ENCODE data around the gene CSAD. TPM values are rescaled to one million over a fixed set of nuclear protein-coding genes. Genes with fewer than 3 reads are reported as not detected.

CSAD gene
- total RNA-seq, 1 experiment from 2014 or later, result 12.2 TPM

DNA sequence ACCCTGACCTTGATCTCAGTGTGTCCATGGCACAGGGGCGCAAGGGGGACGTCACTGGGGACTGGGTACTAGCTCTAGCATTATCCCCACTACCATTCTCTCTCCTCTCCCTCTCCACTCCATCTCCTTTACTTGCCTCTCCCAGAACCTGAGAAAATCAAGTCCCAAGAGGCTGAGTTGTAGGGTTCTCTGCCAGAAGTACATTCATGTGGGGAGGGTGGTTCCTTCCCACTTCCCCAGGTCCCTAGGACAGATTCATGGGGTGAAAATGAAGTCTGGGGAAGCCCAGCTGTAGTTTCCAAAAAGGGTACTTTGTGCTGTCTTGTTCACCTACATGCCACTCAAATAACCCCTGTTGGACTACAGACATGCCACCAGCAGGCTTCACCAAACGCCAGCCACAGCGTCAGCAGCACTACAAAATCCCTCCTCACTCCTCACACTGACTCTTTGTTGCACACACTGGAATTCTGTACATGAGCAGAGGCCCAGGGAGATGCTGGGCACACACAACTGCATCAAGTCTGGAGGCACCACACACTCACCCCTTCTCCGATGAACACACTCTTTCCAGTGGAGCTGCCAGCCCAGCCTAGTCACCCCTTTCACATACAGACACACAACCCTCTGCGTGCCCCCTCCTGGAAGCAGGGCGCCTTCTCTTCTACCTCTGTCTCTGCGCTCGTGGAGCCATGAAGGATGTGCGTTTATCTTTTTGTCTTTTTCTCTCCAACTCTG lies 44.3 kb upstream of the CSAD start:
- peak overlapping the region; percentile 22 for H3K4me3 Mint-ChIP-seq (ENCODE audit: low read depth, unreplicated experiment)
- no peak overlapping the region for H3K27ac Mint-ChIP-seq (ENCODE audit: unreplicated experiment)
- TF ChIP-seq, protein P1, sequence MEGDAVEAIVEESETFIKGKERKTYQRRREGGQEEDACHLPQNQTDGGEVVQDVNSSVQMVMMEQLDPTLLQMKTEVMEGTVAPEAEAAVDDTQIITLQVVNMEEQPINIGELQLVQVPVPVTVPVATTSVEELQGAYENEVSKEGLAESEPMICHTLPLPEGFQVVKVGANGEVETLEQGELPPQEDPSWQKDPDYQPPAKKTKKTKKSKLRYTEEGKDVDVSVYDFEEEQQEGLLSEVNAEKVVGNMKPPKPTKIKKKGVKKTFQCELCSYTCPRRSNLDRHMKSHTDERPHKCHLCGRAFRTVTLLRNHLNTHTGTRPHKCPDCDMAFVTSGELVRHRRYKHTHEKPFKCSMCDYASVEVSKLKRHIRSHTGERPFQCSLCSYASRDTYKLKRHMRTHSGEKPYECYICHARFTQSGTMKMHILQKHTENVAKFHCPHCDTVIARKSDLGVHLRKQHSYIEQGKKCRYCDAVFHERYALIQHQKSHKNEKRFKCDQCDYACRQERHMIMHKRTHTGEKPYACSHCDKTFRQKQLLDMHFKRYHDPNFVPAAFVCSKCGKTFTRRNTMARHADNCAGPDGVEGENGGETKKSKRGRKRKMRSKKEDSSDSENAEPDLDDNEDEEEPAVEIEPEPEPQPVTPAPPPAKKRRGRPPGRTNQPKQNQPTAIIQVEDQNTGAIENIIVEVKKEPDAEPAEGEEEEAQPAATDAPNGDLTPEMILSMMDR (IDR thresholded peaks at IDR 0.05; ENCODE audit: unreplicated experiment), result no peak
- no peak for DNase-seq
- no TSS peak for BruUV-seq (replicated peaks)
- CTCF ChIA-PET, result no interaction called here
- H3K27me3 Mint-ChIP-seq (ENCODE audit: unreplicated experiment), result no peaks in the 10 kb centered on the region
- H3K9me3 Mint-ChIP-seq (ENCODE audit: low read depth, unreplicated experiment), result no peaks in the 10 kb centered on the region
- peaks cover 76% of the 10 kb centered on the region for H3K4me1 Mint-ChIP-seq (ENCODE audit: low read depth, unreplicated experiment)
- intact Hi-C loops (cut with micrococcal nuclease; ENCODE audit: unreplicated experiment), result no loop called here
- peaks cover 40% of the 10 kb centered on the region for H3K36me3 Mint-ChIP-seq (ENCODE audit: insufficient read depth, unreplicated experiment)

DNA sequence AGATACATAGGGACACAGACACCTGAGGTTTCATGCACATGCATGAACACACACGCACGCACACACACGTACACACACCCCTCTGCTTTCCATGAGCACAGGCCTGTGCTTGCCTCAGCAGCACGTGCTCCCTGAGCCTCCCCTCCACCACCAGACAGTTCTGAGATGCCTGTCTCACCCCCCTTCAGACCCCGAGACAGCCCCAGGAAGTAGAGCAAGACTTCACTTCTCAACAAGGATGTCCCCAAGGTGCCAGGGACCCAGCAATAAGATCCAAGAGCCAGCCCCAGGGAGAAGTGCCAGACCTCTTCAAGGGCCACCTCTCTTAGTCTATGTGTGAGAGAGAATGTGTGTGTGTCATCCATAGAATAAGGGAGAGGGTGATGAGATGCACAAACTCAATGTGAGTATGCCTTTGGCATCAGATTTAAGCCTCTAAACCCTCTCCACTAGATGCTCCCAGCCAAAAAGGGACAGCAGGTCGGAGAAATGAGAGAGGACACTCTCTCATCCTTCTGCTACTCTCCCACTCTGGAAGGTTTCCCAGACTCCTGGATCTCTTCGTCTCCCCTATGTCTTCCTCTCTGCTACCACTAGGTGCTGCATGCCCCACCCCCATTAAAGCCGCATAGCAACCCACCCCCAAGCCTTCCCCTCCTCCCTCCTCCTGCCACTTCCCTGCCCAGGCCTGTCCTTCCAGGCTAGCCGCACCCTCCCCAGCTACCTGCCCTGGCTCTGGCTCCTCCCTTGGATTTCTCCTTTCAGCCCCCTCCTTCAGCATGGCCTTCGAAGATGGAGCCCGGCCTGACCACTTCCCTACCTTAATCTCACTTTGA lies 43.6 kb upstream of the CSAD start:
- no peak overlapping the region for H3K27ac Mint-ChIP-seq (ENCODE audit: unreplicated experiment)
- CTCF ChIA-PET, result no interaction called here
- no peaks in the 10 kb centered on the region for H3K9me3 Mint-ChIP-seq (ENCODE audit: low read depth, unreplicated experiment)
- intact Hi-C loops (cut with micrococcal nuclease; ENCODE audit: unreplicated experiment), result no loop called here
- H3K27me3 Mint-ChIP-seq (ENCODE audit: unreplicated experiment), result no peaks in the 10 kb centered on the region
- BruUV-seq (replicated peaks), result no TSS peak
- TF ChIP-seq, protein P1 (IDR thresholded peaks at IDR 0.05; ENCODE audit: unreplicated experiment), result no peak
- peak; percentile 38 for DNase-seq
- H3K4me1 Mint-ChIP-seq (ENCODE audit: low read depth, unreplicated experiment), result peaks cover 72% of the 10 kb centered on the region
- H3K36me3 Mint-ChIP-seq (ENCODE audit: insufficient read depth, unreplicated experiment), result peaks cover 40% of the 10 kb centered on the region
- H3K4me3 Mint-ChIP-seq (ENCODE audit: low read depth, unreplicated experiment), result no peak overlapping the region

DNA sequence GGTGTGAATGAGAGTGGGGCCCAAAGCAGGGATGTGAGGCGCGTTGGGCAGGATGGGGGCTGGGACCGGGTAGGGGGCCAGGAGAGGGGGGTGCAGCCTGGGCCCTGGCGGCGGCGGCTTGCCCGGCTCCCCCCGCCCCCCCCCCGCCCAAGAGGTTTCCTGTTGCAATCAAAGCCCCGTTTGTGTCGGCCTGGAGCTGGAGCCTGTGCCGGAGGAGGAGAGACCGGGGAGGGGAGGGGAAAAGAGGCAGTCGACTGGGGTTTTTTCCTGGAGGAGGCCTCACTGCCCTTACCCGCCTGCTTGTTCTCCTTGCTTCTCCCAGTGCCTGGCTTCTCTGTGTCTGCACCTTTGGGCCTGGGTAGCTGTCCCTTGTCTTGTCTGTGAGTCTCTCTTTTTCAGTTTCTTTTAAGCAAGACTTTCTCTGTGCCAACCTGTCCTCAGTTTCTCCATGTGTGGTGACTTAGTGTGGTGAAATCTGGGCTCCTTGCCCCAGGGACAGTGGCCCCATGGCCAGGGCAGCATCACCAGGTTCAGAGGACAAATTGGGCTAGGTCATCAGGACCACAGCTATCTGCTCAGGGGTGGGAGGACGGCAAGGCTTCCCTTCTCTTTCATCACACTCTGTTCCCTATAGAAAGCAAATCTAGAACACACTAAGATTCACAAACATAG lies 42.8 kb upstream of the CSAD start:
- CTCF ChIA-PET, result interaction anchor here (0.6 to 0.7 kb wide), 2 partner anchors 45 to 129 kb away, joined by 4 to 5 read pairs; partner anchors contain the start of gene ESPL1
- H3K4me3 Mint-ChIP-seq (ENCODE audit: low read depth, unreplicated experiment), result no peak overlapping the region

DNA sequence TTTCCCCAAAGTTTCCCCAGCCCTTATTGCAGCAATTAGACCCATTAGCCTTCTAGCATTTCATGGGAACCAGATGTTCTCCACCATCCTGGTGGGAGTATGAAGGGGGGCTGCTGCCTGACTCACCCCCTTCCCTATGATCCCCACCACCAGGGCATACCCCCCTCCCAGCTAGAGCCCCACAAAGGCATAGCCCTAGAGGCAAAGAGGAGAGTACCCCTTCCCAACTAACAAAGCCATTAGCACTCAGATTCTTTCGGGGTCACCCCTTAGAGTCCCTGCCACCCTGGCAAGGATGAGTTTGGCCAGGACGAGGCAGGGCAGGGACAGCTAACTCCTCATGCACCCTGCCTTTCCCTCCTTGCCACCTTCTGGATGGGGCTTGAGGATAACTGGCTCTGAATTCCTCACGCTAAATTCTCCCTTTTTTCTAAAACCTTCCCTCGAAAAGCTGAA lies 42.1 kb upstream of the CSAD start:
- Mint-ChIP-seq H3K27me3 (ENCODE audit: unreplicated experiment) (no peaks in the 10 kb centered on the region), H3K36me3 (ENCODE audit: insufficient read depth, unreplicated experiment) (peaks cover 38% of the 10 kb centered on the region), H3K9me3 (ENCODE audit: low read depth, unreplicated experiment) (no peaks in the 10 kb centered on the region), H3K4me3 (ENCODE audit: low read depth, unreplicated experiment) (no peak overlapping the region), H3K4me1 (ENCODE audit: low read depth, unreplicated experiment) (peaks cover 62% of the 10 kb centered on the region), H3K27ac (ENCODE audit: unreplicated experiment) (peak overlapping the region; percentile 82)
- BruUV-seq (replicated peaks), result no TSS peak
- intact Hi-C loops (cut with micrococcal nuclease; ENCODE audit: unreplicated experiment), result no loop called here
- TF ChIP-seq, protein P1 (IDR thresholded peaks at IDR 0.05; ENCODE audit: unreplicated experiment), result no peak
- CTCF ChIA-PET, result no interaction called here
- DNase-seq, result no peak

More for the DNA sequence above, 42.8 kb upstream of the CSAD start:
- DNase-seq, result peak; percentile 30
- Mint-ChIP-seq H3K36me3 (ENCODE audit: insufficient read depth, unreplicated experiment) (peaks cover 38% of the 10 kb centered on the region), H3K27ac (ENCODE audit: unreplicated experiment) (no peak overlapping the region), H3K9me3 (ENCODE audit: low read depth, unreplicated experiment) (no peaks in the 10 kb centered on the region), H3K4me1 (ENCODE audit: low read depth, unreplicated experiment) (peaks cover 68% of the 10 kb centered on the region), H3K27me3 (ENCODE audit: unreplicated experiment) (no peaks in the 10 kb centered on the region)
- no TSS peak for BruUV-seq (replicated peaks)
- TF ChIP-seq, protein P1 (IDR thresholded peaks at IDR 0.05; ENCODE audit: unreplicated experiment), result no peak
- intact Hi-C loops (cut with micrococcal nuclease; ENCODE audit: unreplicated experiment), result no loop called here
